HepG2 (cell line): ENCODE results near the gene IL17RB. TPM values are rescaled to one million over a fixed set of nuclear protein-coding genes. Genes with fewer than 3 reads are reported as not detected.
A peak's percentile ranks its signal among the peaks of the same experiment; 100 is the strongest.

Experiments
- ATAC-seq: fragments of 200-7000 bp; cut with Tn5 transposase; 3 replicates; pipeline ENCODE4 v1.9.1; 2020; ENCODE audit warnings: mild to moderate bottlenecking, moderate library complexity
- BruUV-seq: library from RNA; stranded (reverse); fragments of 400-500 nt; replicated peaks from 2 replicates; lab custom pipeline; 2021; lab: Mats Ljungman, UMichigan
- CTCF ChIA-PET: fragments of 300-600 bp; formaldehyde crosslinking; extraction: SDS; loops from one replicate; lab custom pipeline; 2021; ENCODE audit warnings: low total read pairs, inconsistent platforms, low intra/inter-chr PET ratio; lab: Yijun Ruan, JAX
- POLR2A ChIA-PET: fragments of 350-600 bp; sonication (Branson Sonifier 250); formaldehyde crosslinking; loops from one replicate; lab custom pipeline; 2020; ENCODE audit warnings: antibody characterized with exemption, inconsistent platforms; lab: Yijun Ruan, JAX
- DNase-seq: peaks from one replicate; pipeline ENCODE4 v3.0.0-alpha.2; 2015; ENCODE audit warnings: low spot score
- FAIRE-seq: peaks from 3 replicates; lab custom pipeline; 2011; peaks lifted over from hg19 to GRCh38; lab: Jason Lieb, UNC
- H2AFZ ChIP-seq: one replicate; pipeline ENCODE4 v1.6.1; 2011; ENCODE audit warnings: low read length, inconsistent platforms
- H3K27ac ChIP-seq: fragments of 300-600 bp; 3 replicates; pipeline ENCODE4 v1.8.0; 2011; ENCODE audit warnings: mixed run types, mild to moderate bottlenecking, mixed read lengths, low read length, inconsistent platforms; ENCODE audit not compliant: insufficient read depth; ENCODE audit errors: extremely low read length
- H3K27me3 ChIP-seq, 2 experiments: fragments of 200-600 bp in 1 of 2; 2 replicates in 1 of 2; 3 replicates in 1 of 2; pipeline versions ENCODE4 v1.6.0 to v1.8.0; 2011; ENCODE audit warnings: low read length in 2 of 2, mild to moderate bottlenecking in 2 of 2, moderate library complexity in 2 of 2, inconsistent platforms in 1 of 2; ENCODE audit not compliant: insufficient read depth in 2 of 2, control insufficient read depth in 1 of 2
- H3K36me3 ChIP-seq, 2 experiments: fragments of 200-600 bp in 1 of 2; replicated peaks in 1 of 2; 2 replicates in 1 of 2; 3 replicates in 1 of 2; pipeline versions ENCODE4 v1.5.1 to v1.8.0; 2011; ENCODE audit warnings: low read length in 2 of 2, inconsistent platforms in 1 of 2; ENCODE audit not compliant: insufficient read depth in 2 of 2, control insufficient read depth in 1 of 2
- H3K4me1 ChIP-seq: 2 replicates; pipeline ENCODE4 v1.5.1; 2012; ENCODE audit warnings: low read length, inconsistent platforms; ENCODE audit not compliant: insufficient read depth
- H3K4me2 ChIP-seq: 2 replicates; pipeline ENCODE4 v1.6.0; 2011; ENCODE audit warnings: low read depth, low read length, inconsistent platforms
- H3K4me3 ChIP-seq, 3 experiments: fragments of 200-600 bp in 1 of 3; sonication (generic), shearing (Covaris generic) in 1 of 3; replicated peaks in 1 of 3; 2 replicates each; pipeline ENCODE4 v1.5.1; 2011 to 2016; ENCODE audit warnings: low read length in 3 of 3, inconsistent platforms in 2 of 3, low read depth in 2 of 3, mild to moderate bottlenecking in 2 of 3, control low read depth in 1 of 3, mixed read lengths in 1 of 3; ENCODE audit not compliant: insufficient read depth in 1 of 3
- H3K79me2 ChIP-seq: one replicate; pipeline ENCODE4 v1.6.1; 2011; ENCODE audit warnings: low read length, inconsistent platforms; ENCODE audit not compliant: insufficient read depth
- H3K9ac ChIP-seq: 2 replicates; pipeline ENCODE4 v1.6.0; 2011; ENCODE audit warnings: mild to moderate bottlenecking, low read depth, low read length, inconsistent platforms; ENCODE audit not compliant: insufficient read depth
- H3K9me3 ChIP-seq: 2 replicates; pipeline ENCODE4 v1.5.1; 2012; ENCODE audit warnings: mild to moderate bottlenecking, low read length
- H4K20me1 ChIP-seq: 2 replicates; pipeline ENCODE4 v1.6.0; 2011; ENCODE audit warnings: inconsistent platforms, mild to moderate bottlenecking, low read length, moderate library complexity; ENCODE audit not compliant: insufficient read depth
- CBX2 ChIP-seq, 2 experiments: fragments of 200-600 bp in 1 of 2; sonication (generic); formaldehyde crosslinking in 1 of 2; IDR thresholded peaks; 2 replicates each; pipeline versions ENCODE4 v1.7.0 to v1.8.1; 2018 to 2022; ENCODE audit warnings: low read depth in 2 of 2, low read length in 1 of 2, mild to moderate bottlenecking in 1 of 2, missing genetic modification reagents in 1 of 2
- CREB1 ChIP-seq, 2 experiments: fragments of 450-650 bp in 1 of 2; IDR thresholded peaks; 2 replicates each; pipeline ENCODE4 v1.6.1; 2016 to 2017; ENCODE audit warnings: control low read depth in 1 of 2, mild to moderate bottlenecking in 1 of 2, missing compliant biosample characterization in 1 of 2, missing genetic modification characterization in 1 of 2
- GABPA ChIP-seq, 2 experiments: IDR thresholded peaks; 2 replicates each; pipeline ENCODE4 v1.6.1; 2011 to 2016; ENCODE audit warnings: low read depth in 2 of 2, low read length in 1 of 2, missing biosample characterization in 1 of 2, missing genetic modification characterization in 1 of 2
- HNF4A ChIP-seq: sonication (generic); formaldehyde crosslinking; IDR thresholded peaks from 2 replicates; pipeline ENCODE4 v1.4.0; 2020; ENCODE audit warnings: missing genetic modification reagents
- HOXD1 ChIP-seq: sonication (generic); formaldehyde crosslinking; IDR thresholded peaks from 2 replicates; pipeline ENCODE4 v1.5.0; 2020; ENCODE audit warnings: missing genetic modification reagents
- MAFF ChIP-seq: IDR thresholded peaks from 2 replicates; pipeline ENCODE4 v1.6.1; 2011; ENCODE audit warnings: low read depth, low read length, improper control_type of control experiment
- MAFK ChIP-seq, 2 experiments: IDR thresholded peaks in 1 of 2; conservative IDR thresholded peaks in 1 of 2; 2 replicates each; pipeline ENCODE4 v1.6.1; 2011; ENCODE audit warnings: improper control_type of control experiment in 2 of 2, low read length in 2 of 2
- TMF1 ChIP-seq: sonication (generic); formaldehyde crosslinking; IDR thresholded peaks from 2 replicates; pipeline ENCODE4 v1.8.1; 2022; ENCODE audit warnings: low read depth, missing genetic modification reagents
- ZBTB21 ChIP-seq: sonication (generic); formaldehyde crosslinking; IDR thresholded peaks from 2 replicates; pipeline ENCODE4 v1.4.0; 2020; ENCODE audit warnings: missing genetic modification reagents
- ZFP1 ChIP-seq: IDR thresholded peaks from 2 replicates; pipeline ENCODE4 v1.6.1; 2016
- ZNF589 ChIP-seq: sonication (generic); formaldehyde crosslinking; conservative IDR thresholded peaks from 2 replicates; pipeline ENCODE4 v1.8.0; 2022; ENCODE audit warnings: mild to moderate bottlenecking, moderate library complexity, missing genetic modification reagents
- ZNF720 ChIP-seq: sonication (generic); formaldehyde crosslinking; IDR thresholded peaks from 2 replicates; pipeline ENCODE4 v1.4.0; 2020; ENCODE audit warnings: missing genetic modification reagents
- WGBS: methylation state at CpG from one replicate; pipeline ENCODE4 v1.1.6; 2017; ENCODE audit warnings: low lambda C conversion rate; 5-methylcytosine and 5-hydroxymethylcytosine counted together
- in situ Hi-C: cut with HindIII; loops from 2 replicates; pipeline ENCODE4 v1.10.0; 2017; ENCODE audit warnings: low pct_unique_long_range_greater_than_20kb; ENCODE audit not compliant: extremely low pct_ligation_motif_present
- intact Hi-C: fragments of 100-400 bp; cut with micrococcal nuclease; formaldehyde crosslinking; loops from one replicate; pipeline ENCODE4 v1.10.0; 2022; ENCODE audit not compliant: unreplicated experiment
- polyA plus RNA-seq, 8 experiments: library from polyadenylated mRNA; depleted of rRNA in 3 of 8; stranded (reverse) in 7 of 8; unstranded in 1 of 8; fragments of >200 nt; fragmentation: Illumina TruSeq in 4 of 8; extraction: Trizol in 4 of 8; gene quantifications; 2 replicates each; pipeline versions ENCODE4 v1.2.1 to v1.2.3, GENCODE V29; 2011 to 2016; ENCODE audit warnings: low read depth in 4 of 8, missing spikeins in 1 of 8, mixed read lengths in 1 of 8; ENCODE audit not compliant: insufficient read depth in 1 of 8
- total RNA-seq, 5 experiments: library from RNA; depleted of rRNA; stranded (reverse); fragments of >200 nt; fragmentation: Illumina TruSeq; extraction: Trizol; gene quantifications; 2 replicates each; pipeline ENCODE4 v1.2.3, GENCODE V29; 2016; ENCODE audit warnings: low read depth in 1 of 5
- TF ChIP-seq, protein P1 (sequence below): sonication (generic); formaldehyde crosslinking; IDR thresholded peaks from 2 replicates; pipeline ENCODE4 v1.8.1; 2023; ENCODE audit warnings: mild to moderate bottlenecking, moderate library complexity, missing genetic modification reagents
- TF ChIP-seq, protein P2 (sequence below): sonication (generic); formaldehyde crosslinking; IDR thresholded peaks from 2 replicates; pipeline ENCODE4 v1.8.1; 2022; ENCODE audit warnings: low read depth, mild to moderate bottlenecking, missing genetic modification reagents

Gene IL17RB
- total and polyA plus RNA-seq, 2 of the 13 experiments (the other 11 are each of a cell fraction or from before 2014, with no cell fraction given), result 130 to 190 TPM

DNA sequence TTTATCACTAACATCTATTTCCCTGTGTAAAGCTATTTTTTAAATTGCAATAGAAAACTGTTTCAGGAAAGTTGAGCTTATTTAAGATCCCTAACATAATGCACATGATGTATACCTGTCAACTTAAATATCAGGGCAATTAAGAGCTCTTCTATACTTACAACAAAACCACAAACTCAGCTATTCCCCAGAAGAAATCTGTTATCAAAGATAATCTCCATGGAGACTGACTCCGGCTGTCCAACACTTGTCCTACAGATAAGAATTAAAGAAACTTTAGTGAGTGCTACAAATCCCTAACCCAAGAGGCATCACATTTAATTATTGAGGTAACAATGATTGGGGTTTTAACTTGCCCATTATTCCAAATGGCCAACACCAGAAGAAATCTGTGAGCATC, 41.9 kb downstream of the IL17RB start (continued):
- TF ChIP-seq ZNF589 (CRISPR knock-in tag), result no peak

DNA sequence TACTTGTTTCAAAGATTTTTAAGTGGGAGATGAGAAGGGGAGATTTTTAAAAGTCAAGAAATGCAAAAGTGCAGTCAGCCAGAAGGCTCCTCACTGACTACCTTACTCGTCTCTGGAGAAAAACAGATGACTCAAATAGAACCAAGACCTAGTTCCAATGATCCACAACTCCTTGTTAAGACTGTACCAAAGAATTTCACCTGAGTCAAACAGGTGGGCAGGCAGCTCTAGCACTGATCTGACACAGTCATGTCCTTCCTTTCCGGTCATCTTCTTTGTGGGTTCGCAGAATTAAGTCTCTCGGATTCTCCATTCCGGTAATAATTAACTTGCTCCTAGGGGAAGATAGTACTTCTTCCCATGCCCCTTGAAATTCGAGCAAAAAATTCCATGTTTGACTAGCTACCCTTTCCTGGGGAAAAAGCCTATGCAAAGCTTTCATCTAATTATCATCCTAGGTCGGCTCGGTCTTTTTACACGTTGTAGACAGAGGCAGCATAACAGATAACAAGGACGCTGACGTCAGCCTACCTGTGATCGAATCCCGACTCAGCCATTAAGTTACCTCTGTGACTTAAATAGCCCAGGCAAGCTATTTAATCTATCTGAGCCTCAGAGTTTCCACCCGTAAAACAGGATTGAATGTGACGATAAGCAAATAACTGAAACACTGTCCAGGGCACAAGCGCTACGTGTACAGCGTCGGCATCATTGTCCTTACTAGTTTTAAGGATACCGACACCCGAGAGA, 44.5 kb downstream of the IL17RB start:
- peak; percentile 58 for ATAC-seq
- Histone ChIP-seq H3K4me1 (peaks cover 26% of the 10 kb centered on the region), H3K4me3 (peak overlapping the region; percentile 89 to 100 (median 97)), H3K9me3 (no peaks in the 10 kb centered on the region), H3K4me2 (peak overlapping the region; percentile 83), H3K79me2 (peaks cover 39% of the 10 kb centered on the region), H4K20me1 (peaks cover 2% of the 10 kb centered on the region; the same call in 1 of the 2 replicates), H3K27ac (peak overlapping the region; percentile 82), H3K36me3 (peaks cover 1 to 20% of the 10 kb centered on the region in 2 experiments; a peak in 2 of 5 replicates), H3K27me3 (no peaks in the 10 kb centered on the region; a peak in 1 of 5 replicates), H2AFZ (no peak overlapping the region), H3K9ac (peak overlapping the region; percentile 92)
- in situ Hi-C loops, result no loop called here
- CTCF ChIA-PET, result no interaction called here
- peak; percentile 44 for DNase-seq
- intact Hi-C loops, result loop anchor here (2.0 kb wide), 1 partner anchor 48 kb away; no protein-coding TSS in a partner anchor
- TSS peak; percentile 77 for BruUV-seq
- WGBS, result 2% methylated on average over 21 of the region's 21 CpGs
- TF ChIP-seq MAFF, result peak; percentile 48; the same call in 1 of the 2 replicates
- peak; percentile 13; the same call in 1 of the 2 replicates for TF ChIP-seq HOXD1 (CRISPR knock-in tag)
- TF ChIP-seq MAFK (conservative IDR thresholded peaks at IDR 0.05 in 1 of 2, IDR thresholded peaks at IDR 0.05 in 1 of 2; ENCODE audit: low read length in 2 of 2), result peak; percentile 22 to 26; a peak in 1 of 4 replicates
- TF ChIP-seq, protein P1, sequence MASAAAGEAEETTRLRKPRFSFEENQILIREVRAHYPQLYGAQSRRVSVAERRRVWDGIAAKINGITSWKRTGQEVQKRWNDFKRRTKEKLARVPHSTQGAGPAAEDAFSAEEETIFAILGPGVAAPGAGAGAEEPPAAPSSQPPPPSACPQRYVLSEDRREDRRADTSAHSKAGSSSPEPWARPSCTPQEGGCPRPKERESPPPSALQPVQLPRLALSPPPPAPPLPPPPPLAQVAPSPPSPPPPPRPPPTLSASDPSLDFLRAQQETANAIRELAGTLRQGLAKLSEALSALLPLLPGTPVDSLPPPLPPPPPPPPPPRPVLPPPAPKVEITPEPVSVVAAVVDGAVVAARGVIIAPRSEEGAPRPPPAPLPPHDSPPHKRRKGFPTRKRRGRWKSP (CRISPR knock-in tag), result 0 out of 2 replicates have a peak, but pooled peaks have one; percentile 5
- TF ChIP-seq ZNF720 (CRISPR knock-in tag), result no peak
- peak; percentile 73 for TF ChIP-seq CREB1 (IDR thresholded peaks at IDR 0.05)
- peak; percentile 45; the same call in 1 of the 2 replicates for TF ChIP-seq CREB1 (CRISPR knock-in tag; IDR thresholded peaks at IDR 0.05)
- TF ChIP-seq GABPA (IDR thresholded peaks at IDR 0.05; ENCODE audit: low read depth, low read length), result no peak
- 0 out of 2 replicates have a peak, but pooled peaks have one; percentile 17 for TF ChIP-seq GABPA (CRISPR knock-in tag; IDR thresholded peaks at IDR 0.05; ENCODE audit: low read depth)
- TF ChIP-seq TMF1 (CRISPR knock-in tag), result 0 out of 2 replicates have a peak, but pooled peaks have one; percentile 4
- TF ChIP-seq, protein P2, sequence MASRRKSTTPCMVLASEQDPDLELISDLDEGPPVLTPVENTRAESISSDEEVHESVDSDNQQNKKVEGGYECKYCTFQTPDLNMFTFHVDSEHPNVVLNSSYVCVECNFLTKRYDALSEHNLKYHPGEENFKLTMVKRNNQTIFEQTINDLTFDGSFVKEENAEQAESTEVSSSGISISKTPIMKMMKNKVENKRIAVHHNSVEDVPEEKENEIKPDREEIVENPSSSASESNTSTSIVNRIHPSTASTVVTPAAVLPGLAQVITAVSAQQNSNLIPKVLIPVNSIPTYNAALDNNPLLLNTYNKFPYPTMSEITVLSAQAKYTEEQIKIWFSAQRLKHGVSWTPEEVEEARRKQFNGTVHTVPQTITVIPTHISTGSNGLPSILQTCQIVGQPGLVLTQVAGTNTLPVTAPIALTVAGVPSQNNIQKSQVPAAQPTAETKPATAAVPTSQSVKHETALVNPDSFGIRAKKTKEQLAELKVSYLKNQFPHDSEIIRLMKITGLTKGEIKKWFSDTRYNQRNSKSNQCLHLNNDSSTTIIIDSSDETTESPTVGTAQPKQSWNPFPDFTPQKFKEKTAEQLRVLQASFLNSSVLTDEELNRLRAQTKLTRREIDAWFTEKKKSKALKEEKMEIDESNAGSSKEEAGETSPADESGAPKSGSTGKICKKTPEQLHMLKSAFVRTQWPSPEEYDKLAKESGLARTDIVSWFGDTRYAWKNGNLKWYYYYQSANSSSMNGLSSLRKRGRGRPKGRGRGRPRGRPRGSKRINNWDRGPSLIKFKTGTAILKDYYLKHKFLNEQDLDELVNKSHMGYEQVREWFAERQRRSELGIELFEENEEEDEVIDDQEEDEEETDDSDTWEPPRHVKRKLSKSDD (CRISPR knock-in tag), result no peak
- 0 out of 2 replicates have a peak, but pooled peaks have one; percentile 2 for TF ChIP-seq HNF4A (CRISPR knock-in tag)
- 0 out of 2 replicates have a peak, but pooled peaks have one; percentile 7 for TF ChIP-seq ZFP1 (CRISPR knock-in tag)
- no peak for TF ChIP-seq CBX2 (IDR thresholded peaks at IDR 0.05; ENCODE audit: low read depth, low read length)
- TF ChIP-seq CBX2 (CRISPR knock-in tag; IDR thresholded peaks at IDR 0.05; ENCODE audit: low read depth), result no peak
- 0 out of 2 replicates have a peak, but pooled peaks have one; percentile 50 for TF ChIP-seq ZBTB21 (CRISPR knock-in tag)
- no peak for FAIRE-seq
- POLR2A ChIA-PET, result interaction anchor here (1.3 to 3.3 kb wide), 7 partner anchors 9 to 543 kb away, joined by 3 to 50 read pairs (median 5); partner anchors contain the start of genes ACTR8 and DCP1A
